ENCODE results near the gene CAPN2. TPM values are rescaled to one million over a fixed set of nuclear protein-coding genes. Genes with fewer than 3 reads are reported as not detected.

The CAPN2 gene
- total RNA-seq, 1 donor from 2014 or later: 151 TPM

Other genes starting within 250 kb of the CAPN2 start
- 1.7 TPM for gene CAPN8, start 46.8 kb upstream of the CAPN2 start, total RNA-seq (ENCODE audit: insufficient read depth, low replicate concordance)
- 95.3 TPM for gene TP53BP2, start 133.4 kb downstream of the CAPN2 start, total RNA-seq (ENCODE audit: insufficient read depth, low replicate concordance)

Measured in umbilical cord (tissue), 1 donor.